Measurements from ENCODE around the gene ITPR2.

Gene ITPR2

DNA sequence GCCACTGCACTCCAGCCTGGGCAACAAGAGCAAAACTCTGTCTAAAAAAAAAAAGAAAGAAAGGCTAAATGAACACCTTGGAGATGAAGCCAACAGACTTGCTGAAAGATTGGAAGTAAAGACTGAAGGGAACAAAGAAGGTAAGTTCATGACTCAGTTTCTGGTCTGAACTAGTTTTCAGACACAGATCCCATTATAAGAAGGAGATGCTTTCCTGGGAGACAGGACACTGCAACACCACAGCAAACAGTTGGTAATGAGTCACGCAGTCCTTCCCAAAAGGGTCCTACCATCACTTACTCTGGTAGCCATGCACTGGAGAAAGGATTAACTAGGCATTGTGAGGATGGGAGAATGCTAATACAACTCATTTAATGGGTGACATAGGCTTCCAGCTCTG is 540.4 kb downstream of the ITPR2 start:
- no peak for DNase-seq (ENCODE audit: low spot score)

DNA sequence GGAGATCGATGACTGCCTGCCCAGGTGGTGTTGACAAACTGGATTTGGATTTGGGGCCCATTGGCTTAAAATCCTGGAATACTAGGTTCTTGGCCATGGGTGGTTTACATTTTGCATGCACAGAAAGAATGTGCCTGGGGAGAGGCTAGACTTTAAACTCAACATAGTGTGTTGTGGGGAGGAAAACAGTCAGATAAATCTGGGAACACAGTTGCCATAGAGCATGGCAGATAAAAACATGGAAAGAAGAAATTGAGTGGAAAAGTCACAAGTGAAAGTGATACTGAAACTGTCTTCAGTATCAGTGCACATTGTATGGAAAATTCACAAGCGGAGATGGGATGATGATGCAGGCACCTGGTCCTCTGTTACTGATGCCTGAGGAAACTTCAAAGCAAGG is 542.4 kb downstream of the ITPR2 start:
- no peak for DNase-seq (ENCODE audit: low spot score)

DNA sequence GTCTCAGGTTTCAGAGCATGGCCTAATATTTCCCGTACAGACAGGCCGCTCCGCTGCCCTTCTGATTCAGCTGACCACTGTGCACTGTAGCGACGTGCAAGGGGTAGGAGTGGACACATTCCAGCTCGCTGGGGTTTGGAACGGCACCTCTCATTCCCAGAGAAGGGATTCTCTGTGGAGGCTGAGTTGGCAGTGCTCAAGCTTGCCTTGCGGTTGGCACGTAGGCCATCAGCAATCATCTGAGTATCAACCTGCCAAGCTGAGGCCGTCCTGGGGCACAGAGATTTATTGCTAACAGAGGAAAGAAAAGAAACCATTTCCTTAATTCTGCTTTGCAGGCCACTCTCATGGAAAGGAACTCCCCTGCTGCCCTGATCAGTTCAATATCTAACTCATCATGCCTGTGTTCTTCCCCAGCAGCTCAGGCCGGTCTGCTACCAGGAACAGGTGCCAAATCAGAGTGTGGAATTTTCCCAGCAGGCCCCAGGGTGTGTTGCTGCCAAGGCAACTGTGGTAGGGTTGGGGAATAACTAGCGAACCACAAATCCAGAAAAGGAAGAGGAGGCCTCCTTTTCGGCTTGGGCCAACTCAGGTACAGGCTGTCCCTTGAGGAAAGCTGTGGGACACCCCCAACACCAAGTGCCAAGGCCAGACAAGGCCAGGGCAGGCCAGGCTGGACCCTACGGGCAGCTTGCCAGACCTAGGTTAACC is 545.2 kb downstream of the ITPR2 start:
- DNase-seq (ENCODE audit: low spot score), result no peak

Data from GM03348 (cell line).